ENCODE measurements around the gene PPM1J.

The PPM1J gene

DNA sequence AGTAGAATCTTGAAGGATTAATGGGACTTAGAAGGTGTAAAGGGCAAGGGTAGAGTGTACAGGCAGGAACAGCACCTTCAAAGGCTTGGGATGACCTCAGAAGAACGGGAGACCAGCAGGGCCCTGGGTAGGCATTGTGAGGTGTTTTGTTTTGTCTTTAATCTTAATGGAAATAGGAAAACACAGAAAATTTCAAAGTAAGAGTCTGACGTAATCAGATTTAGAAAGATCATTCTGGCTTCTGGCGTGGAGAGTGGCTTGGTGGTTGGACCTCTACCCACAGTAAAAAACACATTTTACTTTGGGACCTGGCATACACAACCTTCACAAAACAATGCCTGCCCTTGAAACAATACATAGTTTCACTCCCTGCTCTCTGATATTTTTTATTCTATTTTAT lies 36.5 kb downstream of the PPM1J start:
- no peak for TF ChIP-seq PAX5 (IDR thresholded peaks at IDR 0.05; ENCODE audit: insufficient read depth, low read length, severe bottlenecking)
- TF ChIP-seq SPI1 (IDR thresholded peaks at IDR 0.05; ENCODE audit: low read depth, low read length) = no peak
- TF ChIP-seq POU2F2 (IDR thresholded peaks at IDR 0.05; ENCODE audit: low read depth, low read length) = no peak
- DNase-seq (ENCODE audit: insufficient read length, low spot score) (no peak), FAIRE-seq (no peak)

DNA sequence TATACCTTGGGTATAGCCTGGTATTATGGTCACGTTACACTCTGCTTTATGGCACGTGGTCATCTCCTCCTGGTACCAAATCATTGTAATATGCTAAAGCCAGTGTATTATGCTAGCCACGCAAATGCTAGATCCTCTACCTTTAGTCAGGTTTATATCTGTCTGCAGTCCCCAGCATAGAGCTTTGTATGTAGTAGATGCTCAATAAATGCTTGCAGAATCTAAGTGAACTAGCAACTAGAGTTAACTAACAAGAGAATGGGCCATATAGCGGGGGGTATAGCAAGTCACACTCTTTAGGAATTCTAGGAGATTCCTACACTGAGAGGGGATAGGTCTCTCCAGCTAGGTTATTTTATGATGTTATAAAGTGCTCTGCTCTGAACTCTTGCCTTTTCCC lies 37.6 kb downstream of the PPM1J start:
- DNase-seq (ENCODE audit: insufficient read length, low spot score) (no peak), FAIRE-seq (no peak)
- TF ChIP-seq PAX5 (IDR thresholded peaks at IDR 0.05; ENCODE audit: insufficient read depth, low read length, severe bottlenecking) (no peak), TAF1 (IDR thresholded peaks at IDR 0.05; ENCODE audit: low read depth, low read length) (no peak), SPI1 (IDR thresholded peaks at IDR 0.05; ENCODE audit: low read depth, low read length) (no peak), POLR2AphosphoS5 (IDR thresholded peaks at IDR 0.05; ENCODE audit: low read depth, low read length) (no peak), POU2F2 (IDR thresholded peaks at IDR 0.05; ENCODE audit: low read depth, low read length) (no peak), POLR2A (IDR thresholded peaks at IDR 0.05; ENCODE audit: low read depth, low read length) (no peak)

DNA sequence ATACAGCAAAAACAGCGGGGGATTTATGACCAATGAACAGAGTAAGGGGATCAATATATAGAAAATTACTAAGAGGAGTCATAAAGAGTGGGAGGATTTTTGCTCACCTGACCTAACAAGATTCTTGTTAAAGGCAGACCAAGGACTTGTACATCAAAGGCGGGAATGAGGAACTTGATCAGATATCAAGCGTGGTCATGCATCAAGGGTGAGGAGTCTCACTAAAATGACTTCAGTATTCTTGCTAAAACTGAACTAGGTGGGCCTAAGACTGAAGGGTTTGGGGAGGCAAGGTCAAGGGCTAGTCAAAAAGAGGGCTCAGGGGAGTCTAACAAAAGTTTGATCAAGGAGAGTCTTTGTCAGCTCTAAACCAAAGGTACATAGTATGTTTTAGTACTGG lies 38.6 kb downstream of the PPM1J start:
- FAIRE-seq (no peak), DNase-seq (ENCODE audit: insufficient read length, low spot score) (no peak)
- TF ChIP-seq SPI1 (IDR thresholded peaks at IDR 0.05; ENCODE audit: low read depth, low read length) = no peak
- no peak for TF ChIP-seq POLR2AphosphoS5 (IDR thresholded peaks at IDR 0.05; ENCODE audit: low read depth, low read length)
- no peak for TF ChIP-seq POLR2A (IDR thresholded peaks at IDR 0.05; ENCODE audit: low read depth, low read length)
- no peak for TF ChIP-seq PAX5 (IDR thresholded peaks at IDR 0.05; ENCODE audit: insufficient read depth, low read length, severe bottlenecking)
- TF ChIP-seq TAF1 (IDR thresholded peaks at IDR 0.05; ENCODE audit: low read depth, low read length) = no peak
- no peak for TF ChIP-seq POU2F2 (IDR thresholded peaks at IDR 0.05; ENCODE audit: low read depth, low read length)

DNA sequence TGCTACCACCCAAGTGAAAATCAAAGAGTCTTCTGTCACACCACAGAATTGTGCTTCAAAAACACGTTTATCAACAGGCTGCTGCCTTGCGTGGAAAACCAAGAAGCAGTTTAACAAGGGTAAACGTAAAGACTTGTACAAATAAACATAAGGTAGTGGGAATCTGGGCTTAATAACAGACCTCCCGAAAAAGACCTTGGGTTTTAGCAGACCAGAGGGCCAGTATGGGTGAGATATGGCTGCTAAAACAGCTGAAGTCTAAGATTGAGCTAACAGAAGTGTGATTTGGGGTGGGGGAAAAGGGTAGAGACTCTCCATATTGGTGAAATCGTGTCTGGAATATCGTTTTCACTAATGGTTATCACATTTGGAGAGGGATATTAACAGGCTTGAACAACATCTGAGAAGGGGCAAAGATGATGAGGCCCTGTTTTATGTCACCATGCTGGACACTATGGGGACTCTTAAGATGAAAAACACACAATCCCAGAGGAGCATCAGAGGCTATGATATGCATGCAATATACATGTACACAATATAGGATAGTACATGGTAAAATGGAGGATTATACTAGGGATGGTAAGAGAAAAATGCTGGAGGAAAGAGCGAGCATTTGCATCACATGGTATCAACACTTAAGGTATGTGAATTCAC lies 39.3 kb downstream of the PPM1J start:
- no peak for FAIRE-seq
- no peak for TF ChIP-seq TAF1 (IDR thresholded peaks at IDR 0.05; ENCODE audit: low read depth, low read length)
- TF ChIP-seq POLR2AphosphoS5 (IDR thresholded peaks at IDR 0.05; ENCODE audit: low read depth, low read length) = no peak
- TF ChIP-seq PAX5 (IDR thresholded peaks at IDR 0.05; ENCODE audit: insufficient read depth, low read length, severe bottlenecking) = no peak
- TF ChIP-seq SPI1 (IDR thresholded peaks at IDR 0.05; ENCODE audit: low read depth, low read length) = no peak
- no peak for TF ChIP-seq POLR2A (IDR thresholded peaks at IDR 0.05; ENCODE audit: low read depth, low read length)
- TF ChIP-seq POU2F2 (IDR thresholded peaks at IDR 0.05; ENCODE audit: low read depth, low read length) = no peak
- DNase-seq (ENCODE audit: insufficient read length, low spot score) = no peak

DNA sequence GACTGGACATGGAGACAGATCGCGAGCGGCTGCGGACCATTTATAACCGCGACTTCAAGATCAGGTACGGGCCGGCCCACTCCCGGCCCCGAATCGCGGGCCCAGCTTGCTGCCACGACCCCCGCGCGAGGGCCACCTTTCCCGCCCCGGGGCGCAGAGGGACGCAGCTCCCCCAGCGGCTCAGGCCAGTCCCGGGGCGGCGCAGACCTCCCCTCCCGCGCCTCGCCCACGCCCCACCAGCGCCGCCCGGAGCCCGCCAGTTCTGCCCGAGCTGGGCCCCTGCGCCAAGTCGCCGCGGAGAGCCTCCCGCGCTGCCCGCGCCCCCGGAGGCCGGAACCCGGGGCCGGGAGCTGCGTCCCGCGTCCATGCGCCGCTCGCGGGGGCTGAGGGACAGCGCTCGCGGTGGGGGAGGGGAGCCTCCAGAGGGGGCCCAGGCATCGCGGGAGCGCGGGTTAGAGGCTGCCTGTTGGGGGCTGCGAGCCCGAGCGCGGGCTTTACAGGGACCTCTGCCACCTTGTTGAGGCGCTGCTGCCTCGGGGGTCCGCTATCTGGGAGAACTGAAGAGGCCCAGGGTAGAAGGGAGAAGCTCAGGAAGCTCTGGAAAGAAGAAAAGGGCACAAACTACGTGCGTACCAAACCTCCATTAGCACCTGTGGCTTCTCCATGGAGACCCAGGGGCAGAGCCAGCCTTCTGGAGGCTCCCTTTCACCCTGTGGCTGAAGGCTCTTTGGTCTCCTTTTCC lies 40.0 kb downstream of the PPM1J start:
- TF ChIP-seq POLR2AphosphoS5 (IDR thresholded peaks at IDR 0.05; ENCODE audit: low read depth, low read length) (no peak), POU2F2 (IDR thresholded peaks at IDR 0.05; ENCODE audit: low read depth, low read length) (no peak), POLR2A (IDR thresholded peaks at IDR 0.05; ENCODE audit: low read depth, low read length) (no peak; the same call in 1 of the 2 replicates), TAF1 (IDR thresholded peaks at IDR 0.05; ENCODE audit: low read depth, low read length) (no peak), PAX5 (IDR thresholded peaks at IDR 0.05; ENCODE audit: insufficient read depth, low read length, severe bottlenecking) (no peak), SPI1 (IDR thresholded peaks at IDR 0.05; ENCODE audit: low read depth, low read length) (no peak)
- no peak for FAIRE-seq
- peak; percentile 48 for DNase-seq (ENCODE audit: insufficient read length, low spot score)

DNA sequence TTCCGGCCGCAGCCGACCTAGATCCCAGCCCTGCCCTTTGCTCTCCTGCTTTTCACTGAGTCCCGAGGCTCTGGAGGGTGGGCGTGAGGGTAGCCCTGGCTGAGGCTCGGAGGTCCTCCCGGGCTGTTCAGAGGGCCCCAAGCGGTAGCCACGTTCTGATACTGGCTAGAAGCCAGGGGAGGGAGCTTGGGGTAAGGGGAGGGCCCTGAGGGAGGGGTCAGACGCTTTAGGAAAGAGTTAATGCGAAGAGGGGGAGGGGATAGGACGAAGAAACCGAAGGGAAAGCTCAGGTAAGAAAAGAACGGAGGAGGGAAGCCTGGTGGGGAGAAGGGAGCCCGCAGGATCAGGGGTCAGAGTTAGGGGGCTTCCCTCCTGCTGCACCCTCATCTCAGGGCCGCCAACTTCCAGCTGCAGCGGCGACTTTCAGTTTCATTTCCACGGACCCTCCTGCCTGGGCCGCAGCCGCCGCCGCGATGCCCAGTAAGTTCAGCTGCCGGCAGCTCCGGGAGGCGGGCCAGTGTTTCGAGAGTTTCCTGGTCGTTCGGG lies 40.6 kb downstream of the PPM1J start, which contains the start of gene MOV10:
Gene MOV10 (plus strand): TSS at position 220 of the 546 bp plus-strand sequence. CDS start 254 bp downstream, at position 474.
- DNase-seq (ENCODE audit: insufficient read length, low spot score) = peak; percentile 57
- TF ChIP-seq POU2F2 (IDR thresholded peaks at IDR 0.05; ENCODE audit: low read depth, low read length) (no peak; the same call in 1 of the 2 replicates), PAX5 (IDR thresholded peaks at IDR 0.05; ENCODE audit: insufficient read depth, low read length, severe bottlenecking) (no peak), POLR2AphosphoS5 (IDR thresholded peaks at IDR 0.05; ENCODE audit: low read depth, low read length) (peak; percentile 81), TAF1 (IDR thresholded peaks at IDR 0.05; ENCODE audit: low read depth, low read length) (peak; percentile 78)
- FAIRE-seq = peak; percentile 80

DNA sequence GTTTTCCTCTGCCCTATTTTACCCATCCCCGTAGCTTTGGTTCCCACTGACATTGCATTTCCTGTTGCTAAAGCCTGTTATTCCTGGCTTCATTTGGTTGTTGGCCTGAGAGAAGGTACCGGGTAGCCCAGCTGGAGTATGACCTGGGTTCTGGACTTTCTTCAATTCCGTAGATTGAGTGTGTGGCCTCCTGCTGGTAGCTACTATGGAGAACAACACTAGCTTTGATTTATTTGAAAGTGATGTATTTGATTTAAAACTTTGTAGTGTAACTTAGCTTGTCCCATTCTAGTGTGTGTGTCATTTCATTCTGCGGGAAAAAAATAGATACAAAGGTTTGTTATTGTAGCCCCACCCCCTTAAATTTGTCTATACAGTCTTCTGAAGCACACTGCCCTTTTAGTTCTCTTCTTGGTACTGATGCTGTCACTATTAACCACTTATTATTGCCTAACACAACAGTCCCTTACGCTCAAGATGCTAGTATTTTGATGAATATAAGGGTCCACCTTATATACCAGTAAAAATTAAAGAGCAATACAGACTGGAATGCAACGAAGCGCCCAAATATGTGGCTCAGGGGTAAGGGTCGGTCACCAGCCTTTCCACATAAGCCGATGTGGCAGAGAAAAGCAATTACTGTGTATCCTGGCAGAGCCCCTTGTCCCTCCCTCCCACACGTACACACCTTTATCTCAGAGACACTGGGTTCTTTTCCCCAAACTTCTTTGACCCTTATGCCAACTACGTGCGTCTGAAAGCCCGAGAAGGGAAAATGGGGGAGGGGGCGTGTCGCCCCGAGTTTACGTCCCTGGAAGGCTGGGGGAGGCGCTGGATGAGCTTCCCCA lies 41.3 kb downstream of the PPM1J start:
- TF ChIP-seq PAX5 (IDR thresholded peaks at IDR 0.05; ENCODE audit: insufficient read depth, low read length, severe bottlenecking) = no peak
- TF ChIP-seq POLR2AphosphoS5 (IDR thresholded peaks at IDR 0.05; ENCODE audit: low read depth, low read length) = no peak
- peak; percentile 63 for TF ChIP-seq POLR2A (IDR thresholded peaks at IDR 0.05; ENCODE audit: low read depth, low read length)
- DNase-seq (ENCODE audit: insufficient read length, low spot score) (no peak), FAIRE-seq (peak; percentile 69)

DNA sequence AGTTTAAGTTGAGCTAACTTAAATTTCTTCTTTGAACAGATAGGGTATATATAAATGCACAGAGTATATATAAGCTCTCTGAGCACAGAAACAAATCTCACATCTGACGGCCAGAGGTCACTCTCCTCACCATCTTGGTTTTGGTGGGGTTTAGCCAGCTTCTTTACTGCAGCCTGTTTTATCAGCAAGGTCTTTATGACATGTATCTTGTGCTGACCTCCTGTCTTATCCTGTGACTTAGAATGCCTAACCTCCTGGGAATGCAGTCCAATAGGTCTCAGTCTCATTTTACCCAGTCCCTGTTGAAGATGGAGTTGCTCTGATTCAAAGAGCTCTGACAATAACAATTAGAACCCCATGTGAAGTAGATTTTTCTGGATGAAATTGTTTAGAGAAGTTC lies 42.3 kb downstream of the PPM1J start:
- no peak for TF ChIP-seq POLR2AphosphoS5 (IDR thresholded peaks at IDR 0.05; ENCODE audit: low read depth, low read length)
- TF ChIP-seq TAF1 (IDR thresholded peaks at IDR 0.05; ENCODE audit: low read depth, low read length) = no peak
- no peak for TF ChIP-seq POLR2A (IDR thresholded peaks at IDR 0.05; ENCODE audit: low read depth, low read length)
- DNase-seq (ENCODE audit: insufficient read length, low spot score) = no peak
- FAIRE-seq = no peak

DNA sequence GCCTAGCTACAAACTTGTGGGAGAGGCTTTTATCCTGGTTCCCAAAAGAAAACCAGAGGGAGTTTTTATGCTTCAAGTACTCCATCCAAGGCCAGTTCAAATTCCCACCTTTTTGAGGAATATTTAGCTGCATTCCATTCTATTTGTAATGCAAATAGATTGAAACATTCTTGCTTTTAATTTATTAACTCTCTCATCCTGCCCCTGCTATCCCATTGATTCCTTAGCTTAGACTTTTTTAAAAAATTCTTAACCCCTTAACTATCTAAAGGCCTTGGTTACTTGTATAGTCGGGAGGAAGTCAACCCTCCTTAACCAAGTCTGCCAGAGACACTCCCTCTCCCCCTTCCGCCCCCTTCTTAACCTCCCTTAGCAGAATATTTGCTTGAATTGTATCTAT lies 43.1 kb downstream of the PPM1J start:
- no peak for DNase-seq (ENCODE audit: insufficient read length, low spot score)
- no peak for TF ChIP-seq SPI1 (IDR thresholded peaks at IDR 0.05; ENCODE audit: low read depth, low read length)
- no peak for FAIRE-seq
